ENCODE data around the gene PPCS.

DNA sequence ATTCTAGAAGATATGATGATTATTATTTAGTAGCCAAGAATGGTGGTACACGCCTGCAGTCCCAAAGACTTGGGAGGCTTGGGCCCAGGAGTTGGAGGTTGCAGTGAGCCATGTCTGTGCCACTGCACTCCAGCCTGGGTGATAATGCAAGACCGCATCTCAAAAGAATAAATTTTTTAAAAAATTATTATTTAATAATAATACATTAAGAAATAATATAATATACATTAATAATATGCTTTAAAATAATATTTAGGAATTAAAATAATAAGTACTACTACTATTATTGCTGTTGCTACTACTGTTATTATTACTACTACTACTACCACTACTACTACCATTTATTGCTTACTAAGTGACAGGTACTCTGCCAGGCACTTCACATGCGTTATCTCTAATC, 33.9 kb downstream of the PPCS start:
- TF ChIP-seq CTCF (IDR thresholded peaks at IDR 0.05) (no peak), POLR2A (IDR thresholded peaks at IDR 0.05) (no peak)
